ENCODE measurements around the gene TMPRSS6. TPM values are rescaled to one million over a fixed set of nuclear protein-coding genes. Genes with fewer than 3 reads are reported as not detected.
A peak's percentile ranks its signal among the peaks of the same experiment; 100 is the strongest.

TMPRSS6 gene
- total and polyA plus RNA-seq, 2 of the 13 experiments (the other 11 are each of a cell fraction or from before 2014, with no cell fraction given) = 4.2 to 4.8 TPM

GRCh38 chr22:37032535-37033460, 76.7 kb downstream of the TMPRSS6 start (continued):
- no peak for TF ChIP-seq NFAT5 (CRISPR knock-in tag; IDR thresholded peaks at IDR 0.05)
- peak; percentile 48; the same call in 1 of the 2 replicates for TF ChIP-seq TFDP1 (CRISPR knock-in tag; IDR thresholded peaks at IDR 0.05; ENCODE audit: borderline replicate concordance)
- 0 out of 2 replicates have a peak, but pooled peaks have one; percentile 15 for TF ChIP-seq ZNF569 (CRISPR knock-in tag; IDR thresholded peaks at IDR 0.05; ENCODE audit: borderline replicate concordance)
- TF ChIP-seq PHF8 (CRISPR knock-in tag; IDR thresholded peaks at IDR 0.05) = peak; percentile 62; the same call in 1 of the 2 replicates
- TF ChIP-seq HNRNPL (IDR thresholded peaks at IDR 0.05; ENCODE audit: low read depth, low read length) = no peak; the same call in 1 of the 2 replicates
- no peak for TF ChIP-seq U2AF2 (IDR thresholded peaks at IDR 0.05; ENCODE audit: low read depth, low read length)
- TF ChIP-seq MAFK (conservative IDR thresholded peaks at IDR 0.05 in 1 of 2, IDR thresholded peaks at IDR 0.05 in 1 of 2; ENCODE audit: low read length in 2 of 2) = peak; percentile 47 to 50
- peak; percentile 76 for TF ChIP-seq ZNF501 (CRISPR knock-in tag; IDR thresholded peaks at IDR 0.05)
- peak; percentile 96; the same call in 1 of the 2 replicates for TF ChIP-seq RORA (CRISPR knock-in tag; IDR thresholded peaks at IDR 0.05)
- no peak for TF ChIP-seq ZNF597 (CRISPR knock-in tag; IDR thresholded peaks at IDR 0.05)
- peak; percentile 96 for TF ChIP-seq CBX5 (CRISPR knock-in tag; IDR thresholded peaks at IDR 0.05; ENCODE audit: borderline replicate concordance)
- TF ChIP-seq ZNF20 (CRISPR knock-in tag; IDR thresholded peaks at IDR 0.05) = no peak; the same call in 1 of the 2 replicates
- TF ChIP-seq ZNF816 (CRISPR knock-in tag; IDR thresholded peaks at IDR 0.05; ENCODE audit: borderline replicate concordance) = 0 out of 2 replicates have a peak, but pooled peaks have one; percentile 43
- TF ChIP-seq ZNF282 (IDR thresholded peaks at IDR 0.05; ENCODE audit: partially characterized antibody) = no peak
- TF ChIP-seq ZNF296 (CRISPR knock-in tag; conservative IDR thresholded peaks at IDR 0.05) = no peak
- no peak for TF ChIP-seq ZMAT5 (CRISPR knock-in tag; IDR thresholded peaks at IDR 0.05; ENCODE audit: borderline replicate concordance, low read depth)
- peak; percentile 92 for TF ChIP-seq POLR2AphosphoS5 (IDR thresholded peaks at IDR 0.05; ENCODE audit: low read depth, low read length)
- TF ChIP-seq GLI4 (CRISPR knock-in tag; IDR thresholded peaks at IDR 0.05; ENCODE audit: borderline replicate concordance) = 0 out of 2 replicates have a peak, but pooled peaks have one; percentile 12
- peak; percentile 93 for TF ChIP-seq PHF5A (CRISPR knock-in tag; IDR thresholded peaks at IDR 0.05; ENCODE audit: low read depth, unreplicated experiment)
- no peak for TF ChIP-seq SUZ12 (IDR thresholded peaks at IDR 0.05; ENCODE audit: low read depth, low read length)
- TF ChIP-seq ZFP1 (CRISPR knock-in tag; IDR thresholded peaks at IDR 0.05) = peak; percentile 87
